RPMI7951 (cell line): ENCODE measurements around the gene CLCA2. TPM values are rescaled to one million over a fixed set of nuclear protein-coding genes. Genes with fewer than 3 reads are reported as not detected.
A peak's percentile ranks its signal among the peaks of the same experiment; 100 is the strongest.

Experiments
- DNase-seq: peaks from one replicate; pipeline ENCODE4 v3.0.0-alpha.2; 2012; ENCODE audit warnings: low read depth
- total RNA-seq: library from RNA; depleted of rRNA; stranded (reverse); fragments of >200 nt; shearing (Covaris generic); gene quantifications from 2 replicates; pipeline ENCODE4 v1.2.3, GENCODE V29; 2014; rRNA removed

Gene CLCA2, protein sequence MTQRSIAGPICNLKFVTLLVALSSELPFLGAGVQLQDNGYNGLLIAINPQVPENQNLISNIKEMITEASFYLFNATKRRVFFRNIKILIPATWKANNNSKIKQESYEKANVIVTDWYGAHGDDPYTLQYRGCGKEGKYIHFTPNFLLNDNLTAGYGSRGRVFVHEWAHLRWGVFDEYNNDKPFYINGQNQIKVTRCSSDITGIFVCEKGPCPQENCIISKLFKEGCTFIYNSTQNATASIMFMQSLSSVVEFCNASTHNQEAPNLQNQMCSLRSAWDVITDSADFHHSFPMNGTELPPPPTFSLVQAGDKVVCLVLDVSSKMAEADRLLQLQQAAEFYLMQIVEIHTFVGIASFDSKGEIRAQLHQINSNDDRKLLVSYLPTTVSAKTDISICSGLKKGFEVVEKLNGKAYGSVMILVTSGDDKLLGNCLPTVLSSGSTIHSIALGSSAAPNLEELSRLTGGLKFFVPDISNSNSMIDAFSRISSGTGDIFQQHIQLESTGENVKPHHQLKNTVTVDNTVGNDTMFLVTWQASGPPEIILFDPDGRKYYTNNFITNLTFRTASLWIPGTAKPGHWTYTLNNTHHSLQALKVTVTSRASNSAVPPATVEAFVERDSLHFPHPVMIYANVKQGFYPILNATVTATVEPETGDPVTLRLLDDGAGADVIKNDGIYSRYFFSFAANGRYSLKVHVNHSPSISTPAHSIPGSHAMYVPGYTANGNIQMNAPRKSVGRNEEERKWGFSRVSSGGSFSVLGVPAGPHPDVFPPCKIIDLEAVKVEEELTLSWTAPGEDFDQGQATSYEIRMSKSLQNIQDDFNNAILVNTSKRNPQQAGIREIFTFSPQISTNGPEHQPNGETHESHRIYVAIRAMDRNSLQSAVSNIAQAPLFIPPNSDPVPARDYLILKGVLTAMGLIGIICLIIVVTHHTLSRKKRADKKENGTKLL
- total RNA-seq: 0.29 and 0.36 TPM in 2 replicates

DNA sequence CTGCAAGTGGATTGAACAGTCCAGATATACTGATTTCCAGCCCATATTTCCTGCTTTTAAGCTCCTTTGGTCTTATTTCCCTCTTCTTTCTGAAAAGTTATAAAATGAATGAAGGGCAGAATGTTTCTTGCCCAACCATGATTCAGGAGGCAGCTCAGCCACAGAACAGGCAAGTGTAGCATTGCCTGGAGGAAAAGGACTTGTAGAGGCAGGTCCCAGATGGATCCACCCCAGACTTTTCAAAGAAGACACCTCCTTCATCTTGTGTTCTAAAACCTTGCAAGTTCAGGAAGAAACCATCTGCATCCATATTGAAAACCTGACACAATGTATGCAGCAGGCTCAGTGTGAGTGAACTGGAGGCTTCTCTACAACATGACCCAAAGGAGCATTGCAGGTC, at the start of gene CLCA2:
Gene CLCA2, plus strand, starts transcription at position 299 of the 400 bp plus-strand sequence. Its CDS starts 77 bp downstream, at position 376.
- DNase-seq: no peak

DNA sequence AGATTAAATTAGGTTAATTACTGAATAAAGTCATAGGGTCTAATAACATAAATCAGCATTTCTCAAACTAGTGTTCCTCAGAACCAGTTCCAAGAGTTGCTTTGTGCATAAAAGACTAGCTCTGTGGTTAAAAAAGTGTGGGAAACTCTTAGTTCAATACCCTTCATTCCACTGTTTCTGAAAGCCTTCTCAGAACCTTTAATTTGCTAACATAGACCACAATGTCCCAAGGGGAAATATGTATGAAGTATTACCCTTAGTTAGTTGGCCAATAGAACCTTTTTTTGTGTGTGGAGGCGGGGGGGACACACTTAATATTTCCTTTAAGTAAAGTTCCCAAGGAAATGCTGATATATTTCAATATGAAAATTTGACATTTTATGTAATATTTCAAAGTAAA, 48.3 kb upstream of the CLCA2 start:
- DNase-seq: no peak

DNA sequence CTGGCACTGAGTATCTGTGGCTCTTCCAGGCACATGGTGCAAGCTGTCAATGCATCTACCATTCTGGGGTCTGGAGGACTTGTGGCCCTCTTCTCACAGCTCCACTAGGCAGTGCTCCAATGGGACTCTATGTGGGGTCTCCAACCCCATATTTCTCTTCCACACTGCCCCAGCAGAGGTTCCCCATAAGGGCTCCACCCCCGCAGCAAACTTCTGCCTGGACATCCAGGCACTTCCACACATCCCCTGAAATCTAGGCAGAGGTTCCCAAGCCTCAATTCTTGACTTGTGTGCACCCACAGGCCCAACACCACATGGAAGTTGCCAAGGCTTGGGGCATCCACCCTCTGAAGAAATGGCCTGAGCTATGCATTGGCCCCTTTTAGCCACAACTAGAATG, 46.6 kb upstream of the CLCA2 start:
- DNase-seq: no peak

- no peak for DNase-seq
Measured at GRCh38 chr1:86378813-86379212, 45.2 kb upstream of the CLCA2 start.

- peak; percentile 72 for DNase-seq
Measured at GRCh38 chr1:86380257-86380861, 43.6 kb upstream of the CLCA2 start.

DNA sequence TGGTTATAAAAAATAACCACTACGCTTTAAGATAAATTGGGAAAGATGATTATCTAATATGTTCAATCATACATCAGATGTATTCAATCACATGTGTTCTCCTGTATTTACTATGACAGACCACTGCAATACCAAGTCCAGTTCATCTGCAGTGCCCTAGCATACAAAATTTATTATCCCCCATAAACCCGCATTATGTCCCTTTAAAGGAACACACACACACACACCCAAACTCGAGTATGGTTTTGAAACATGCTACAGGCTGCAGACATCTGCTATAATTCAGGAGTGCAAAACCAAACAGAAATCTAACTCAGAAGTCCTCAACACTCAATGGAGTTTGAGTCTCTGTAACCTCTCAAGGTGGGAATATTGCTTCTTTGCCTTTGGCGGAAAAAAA, 42.7 kb upstream of the CLCA2 start:
- DNase-seq: no peak

- peak; percentile 11 for DNase-seq
Measured at GRCh38 chr1:86382878-86383277, 41.1 kb upstream of the CLCA2 start.

DNA sequence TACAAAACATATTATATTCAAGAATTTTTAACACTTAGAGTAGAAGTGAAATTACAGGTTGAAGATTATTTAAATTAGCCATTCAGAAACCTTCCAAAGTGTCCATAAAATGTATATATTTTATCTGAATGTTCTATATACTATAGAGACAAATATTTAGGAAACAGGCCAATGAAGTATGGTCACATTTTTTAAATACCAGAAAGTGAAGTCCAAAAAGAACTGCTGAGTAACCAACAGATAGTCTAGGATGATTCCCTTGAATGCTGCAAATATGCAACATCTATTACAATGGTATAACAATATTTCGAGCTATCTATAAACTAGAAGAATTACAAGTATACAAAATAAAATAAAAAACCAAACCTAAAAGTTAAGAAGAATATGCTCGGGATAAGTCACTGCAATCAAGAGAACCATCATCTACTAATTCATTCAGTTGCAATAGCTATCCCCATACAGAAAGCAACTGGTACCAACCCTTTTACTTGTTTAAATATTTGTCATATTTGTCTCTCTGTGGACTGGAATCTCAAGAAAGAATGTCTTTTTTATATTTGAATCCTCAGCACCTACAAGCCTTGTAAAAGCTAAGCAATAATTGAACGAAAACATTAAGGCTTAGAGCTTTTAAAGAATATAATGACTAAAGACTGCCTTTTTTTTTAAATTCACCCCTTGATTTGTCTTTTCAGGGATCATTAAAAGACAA, 35.9 kb upstream of the CLCA2 start:
- no peak for DNase-seq

DNA sequence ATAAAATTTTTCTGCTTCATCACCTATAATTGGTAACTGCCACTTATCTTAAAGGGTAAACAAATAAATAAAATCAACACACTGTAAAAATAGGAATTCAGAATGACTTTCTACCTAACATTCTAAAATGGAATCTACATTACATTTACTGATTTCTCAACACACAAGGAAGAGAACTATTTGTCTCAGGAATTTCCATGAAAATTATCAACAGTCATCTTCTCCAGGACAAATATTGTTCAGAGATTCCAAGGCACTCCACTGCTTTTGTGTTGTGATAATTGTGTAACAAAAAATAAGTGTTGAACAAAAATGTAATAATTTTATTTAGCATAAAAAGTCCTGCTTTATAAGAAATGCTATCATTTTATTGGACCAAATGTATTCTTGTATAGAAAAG, 35.2 kb upstream of the CLCA2 start:
- no peak for DNase-seq

DNA sequence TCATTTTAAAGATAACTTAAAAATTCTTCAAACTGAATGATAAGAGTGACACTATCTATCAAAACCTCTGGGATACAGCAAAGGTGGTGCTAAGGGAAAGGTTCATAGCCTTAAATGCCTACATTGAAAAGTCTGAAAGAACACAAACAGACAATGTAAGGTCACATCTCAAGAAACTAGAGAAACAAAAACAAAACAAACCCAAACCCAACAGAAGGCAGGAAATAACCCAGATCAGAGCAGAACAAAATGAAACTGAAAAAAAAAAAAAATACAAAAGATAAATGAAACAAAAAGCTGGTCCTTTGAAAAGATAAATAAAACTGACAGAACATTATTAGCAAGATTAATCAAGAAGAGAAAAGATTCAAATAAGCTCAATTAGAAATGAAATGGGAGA, 34.7 kb upstream of the CLCA2 start:
- DNase-seq: no peak

GRCh38 chr1:86394416-86394815, 29.6 kb upstream of the CLCA2 start:
- DNase-seq: peak; percentile 43

- peak; percentile 87 for DNase-seq
Measured at GRCh38 chr1:86395751-86396497, 28.0 kb upstream of the CLCA2 start, which contains the start of gene ODF2L. ODF2L (minus strand) TSS chr1:86396323; CDS start chr1:86387027, 9,296 bp downstream.

DNA sequence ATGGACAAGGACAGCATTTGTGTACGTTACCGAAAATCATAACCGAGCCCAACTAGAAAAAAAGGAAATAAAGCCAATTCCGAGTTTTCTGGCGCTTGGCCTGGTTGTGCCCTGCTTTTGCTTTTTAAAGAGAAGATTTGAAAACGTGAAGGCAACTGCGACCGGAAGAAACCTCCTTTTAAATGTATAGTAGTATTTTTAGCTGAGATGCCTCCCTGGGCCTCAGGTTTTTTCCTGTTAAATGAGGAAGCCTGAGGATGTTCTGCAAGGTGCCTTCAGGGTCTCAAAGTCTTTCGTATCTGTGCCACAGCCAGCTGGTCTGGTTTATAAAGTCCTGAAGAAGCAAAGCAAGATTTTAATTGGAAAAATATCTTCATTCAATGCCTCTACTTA, 27.5 kb upstream of the CLCA2 start:
- no peak for DNase-seq

DNA sequence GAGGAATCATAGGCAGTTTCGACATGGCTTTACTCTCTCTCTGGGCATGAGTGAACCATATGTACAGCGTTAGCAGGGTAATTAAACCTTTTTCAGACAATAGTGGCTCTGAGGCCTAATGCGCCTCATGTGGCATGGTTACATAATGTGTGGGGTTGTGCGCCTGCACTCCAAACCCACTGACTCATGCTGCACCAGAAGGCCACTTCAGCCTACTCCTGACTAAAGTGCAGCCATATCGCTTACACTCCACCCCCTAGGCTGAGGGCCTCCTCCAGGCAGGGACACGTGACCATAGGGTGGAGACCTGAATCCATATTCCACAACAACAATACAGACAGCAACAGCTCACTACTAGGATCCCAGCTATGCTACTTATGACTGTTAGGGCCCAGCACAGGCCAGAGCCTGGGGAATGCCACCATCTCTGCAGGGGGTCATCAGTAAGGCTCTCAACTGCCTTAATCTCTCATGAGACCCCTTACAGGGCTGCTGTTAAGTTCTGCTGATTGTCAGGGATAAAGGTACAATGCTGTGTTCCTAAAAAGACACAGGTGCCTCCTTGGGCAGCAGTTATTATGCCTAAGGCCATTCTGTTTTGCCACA, 14.5 kb upstream of the CLCA2 start:
- peak; percentile 60 for DNase-seq

DNA sequence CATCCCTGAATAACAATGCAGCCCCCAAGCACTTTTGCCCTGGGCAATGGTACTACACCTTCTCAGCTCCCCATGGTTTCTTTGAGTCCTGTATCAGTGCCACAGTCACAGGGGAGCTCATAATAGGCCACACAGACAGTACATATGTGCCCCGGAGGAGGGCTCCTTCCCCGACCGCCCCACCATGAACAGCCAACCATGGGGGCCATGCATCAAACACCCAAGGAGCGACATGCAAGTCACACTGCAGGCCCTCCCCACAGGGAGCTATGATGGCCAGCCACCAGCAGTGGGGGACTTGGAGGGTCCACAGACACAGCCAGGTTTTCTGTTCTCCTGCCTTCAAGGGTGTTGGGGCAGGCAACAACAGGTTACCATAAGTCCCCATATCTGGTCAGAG, 13.1 kb upstream of the CLCA2 start:
- no peak for DNase-seq

- DNase-seq: no peak
Measured at GRCh38 chr1:86416343-86416742, 7.6 kb upstream of the CLCA2 start.

DNA sequence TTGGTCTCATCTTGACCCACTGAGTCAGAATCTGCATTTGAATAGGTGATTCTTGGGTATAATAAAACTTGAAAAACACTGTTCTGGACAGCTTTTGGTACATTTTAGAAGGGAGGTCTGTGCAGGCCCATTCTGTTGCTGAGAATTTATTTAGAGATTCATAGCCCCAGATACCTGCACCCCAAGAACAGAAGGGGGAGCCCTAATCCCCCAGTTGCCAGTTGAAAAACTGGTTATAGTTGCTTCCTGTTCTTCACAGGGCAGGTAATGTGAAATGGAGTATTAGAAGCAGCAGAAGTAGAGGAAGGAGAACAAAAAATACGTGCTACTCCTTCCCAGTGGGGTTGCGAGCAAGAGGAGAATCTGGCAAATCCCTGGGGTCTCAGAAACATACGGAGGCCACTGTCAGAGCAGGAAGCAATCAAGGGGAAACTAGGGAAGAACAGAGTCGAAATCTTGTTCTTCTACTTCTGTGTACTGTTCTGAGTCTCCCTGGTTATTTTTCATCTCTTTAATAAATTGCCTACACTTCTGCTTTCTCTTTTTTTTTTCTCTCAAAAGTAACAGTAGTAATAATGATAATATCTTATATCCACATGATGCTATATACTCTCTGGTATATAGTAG, 4.6 kb upstream of the CLCA2 start:
- DNase-seq: peak; percentile 40

GRCh38 chr1:86421601-86422280, 2.2 kb upstream of the CLCA2 start:
- no peak for DNase-seq

GRCh38 chr1:86423473-86423872, 498 bp upstream of the CLCA2 start:
- peak; percentile 24 for DNase-seq
